Measurements from ENCODE around the gene CCNDBP1. TPM values are rescaled to one million over a fixed set of nuclear protein-coding genes. Genes with fewer than 3 reads are reported as not detected.

Gene CCNDBP1
- polyA plus RNA-seq, 1 experiment = 76.5 TPM

- peaks cover 8% of the 10 kb centered on the region for H3K27me3 ChIP-seq (ENCODE audit: control insufficient read depth, insufficient read depth, low read length)
- ChIA-PET POLR2A (no interaction called here), CTCF (interaction anchor here (2.3 to 3.8 kb wide), 3 partner anchors 12 to 56 kb away, joined by 11 to 28 read pairs (median 11); no protein-coding TSS in a partner anchor)
- DNase-seq (ENCODE audit: low read depth) = no peak
- H3K4me3 ChIP-seq (ENCODE audit: low read depth, low read length) = no peak overlapping the region
- TF ChIP-seq CTCF (IDR thresholded peaks at IDR 0.05; ENCODE audit: insufficient read depth, low read depth, low read length) = no peak
- H3K36me3 ChIP-seq (ENCODE audit: control insufficient read depth, insufficient read depth, low read length) = no peaks in the 10 kb centered on the region
These were observed 44.8 kb downstream of the CCNDBP1 start for GRCh38 chr15:43229977-43230376.

- Histone ChIP-seq H3K27me3 (ENCODE audit: control insufficient read depth, insufficient read depth, low read length) (peaks cover 11% of the 10 kb centered on the region), H3K36me3 (ENCODE audit: control insufficient read depth, insufficient read depth, low read length) (no peaks in the 10 kb centered on the region), H3K4me3 (ENCODE audit: low read depth, low read length) (no peak overlapping the region)
- ChIA-PET CTCF (interaction anchor here (1.0 to 3.8 kb wide), 5 partner anchors 11 to 55 kb away, joined by 3 to 28 read pairs (median 7); partner anchors contain the start of gene TGM5), POLR2A (no interaction called here)
- no peak for DNase-seq (ENCODE audit: low read depth)
- no peak for TF ChIP-seq CTCF (IDR thresholded peaks at IDR 0.05; ENCODE audit: insufficient read depth, low read depth, low read length)
These were observed 45.5 kb downstream of the CCNDBP1 start for GRCh38 chr15:43230640-43231115.

GRCh38 chr15:43232289-43232874, 47.2 kb downstream of the CCNDBP1 start:
- DNase-seq (ENCODE audit: low read depth) = no peak
- TF ChIP-seq CTCF (IDR thresholded peaks at IDR 0.05; ENCODE audit: insufficient read depth, low read depth, low read length) = no peak
- CTCF ChIA-PET = interaction anchor here (0.7 to 2.2 kb wide), 6 partner anchors 8 to 53 kb away, joined by 3 to 10 read pairs (median 3); partner anchors contain the start of gene TGM5
- H3K27me3 ChIP-seq (ENCODE audit: control insufficient read depth, insufficient read depth, low read length) = peaks cover 11% of the 10 kb centered on the region
- H3K36me3 ChIP-seq (ENCODE audit: control insufficient read depth, insufficient read depth, low read length) = no peaks in the 10 kb centered on the region
- no peak overlapping the region for H3K4me3 ChIP-seq (ENCODE audit: low read depth, low read length)
- POLR2A ChIA-PET = no interaction called here

GRCh38 chr15:43235536-43235935, 50.3 kb downstream of the CCNDBP1 start:
- POLR2A ChIA-PET = no interaction called here
- CTCF ChIA-PET = interaction anchor here (1.1 to 1.6 kb wide), 2 partner anchors 10 to 11 kb away, joined by 3 to 7 read pairs; no protein-coding TSS in a partner anchor
- no peak overlapping the region for H3K4me3 ChIP-seq (ENCODE audit: low read depth, low read length)
- DNase-seq (ENCODE audit: low read depth) = no peak
- TF ChIP-seq CTCF (IDR thresholded peaks at IDR 0.05; ENCODE audit: insufficient read depth, low read depth, low read length) = no peak
- peaks cover 18% of the 10 kb centered on the region for H3K27me3 ChIP-seq (ENCODE audit: control insufficient read depth, insufficient read depth, low read length)
- no peaks in the 10 kb centered on the region for H3K36me3 ChIP-seq (ENCODE audit: control insufficient read depth, insufficient read depth, low read length)

- no peak overlapping the region for H3K4me3 ChIP-seq (ENCODE audit: low read depth, low read length)
- peaks cover 23% of the 10 kb centered on the region for H3K27me3 ChIP-seq (ENCODE audit: control insufficient read depth, insufficient read depth, low read length)
- ChIA-PET CTCF (interaction anchor here (1.4 to 1.8 kb wide), 2 partner anchors 11 to 13 kb away, joined by 5 to 6 read pairs; no protein-coding TSS in a partner anchor), POLR2A (no interaction called here)
- no peak for DNase-seq (ENCODE audit: low read depth)
- TF ChIP-seq CTCF (IDR thresholded peaks at IDR 0.05; ENCODE audit: insufficient read depth, low read depth, low read length) = no peak
- H3K36me3 ChIP-seq (ENCODE audit: control insufficient read depth, insufficient read depth, low read length) = no peaks in the 10 kb centered on the region
These were observed 52.8 kb downstream of the CCNDBP1 start for GRCh38 chr15:43237842-43238470.
